Lower leg skin (tissue), 3 donors: ENCODE measurements around the gene PQBP1.

Source experiments
- CTCF ChIP-seq, 3 donors: fragments of 450-650 bp; IDR thresholded peaks; one replicate each; pipeline ENCODE4 v1.5.1; 2016; ENCODE audit warnings: antibody characterized with exemption in 3 of 3, mild to moderate bottlenecking in 3 of 3, moderate library complexity in 2 of 3
- POLR2A ChIP-seq, 2 donors: fragments of 450-650 bp; IDR thresholded peaks; one replicate each; pipeline ENCODE4 v1.6.1; 2016 to 2017; ENCODE audit warnings: antibody characterized with exemption in 2 of 2, mild to moderate bottlenecking in 1 of 2, moderate library complexity in 1 of 2

DNA sequence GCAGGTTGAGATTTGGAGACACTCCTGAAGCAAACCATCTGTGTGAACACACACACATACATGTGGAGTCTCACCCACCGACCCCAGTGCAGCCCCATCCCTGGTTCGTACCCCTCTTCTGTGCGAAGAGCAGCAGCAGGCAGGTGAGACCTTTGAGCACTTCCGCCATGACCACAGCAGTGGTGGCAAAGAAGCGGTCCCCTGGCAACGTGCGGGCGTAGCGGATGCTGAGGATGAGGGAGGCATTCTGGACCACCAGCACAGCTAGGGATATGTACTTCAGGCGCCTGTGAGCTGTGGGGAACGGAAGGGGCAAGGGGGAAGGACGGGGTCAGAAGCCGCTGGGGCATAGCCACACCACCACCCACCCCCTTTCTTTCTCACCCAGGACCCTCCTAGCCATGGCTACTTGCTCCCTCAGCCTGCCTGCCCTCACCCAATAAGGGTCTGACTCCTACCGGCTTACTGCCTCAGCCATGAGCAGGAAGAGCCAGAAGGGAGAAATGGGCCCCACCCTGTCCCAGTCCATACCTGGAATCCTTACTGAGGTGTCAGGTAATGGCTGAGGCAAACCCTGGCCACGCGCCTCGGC is 12.1 kb downstream of the PQBP1 start:
- TF ChIP-seq CTCF (IDR thresholded peaks at IDR 0.05), result no peak
- no peak for TF ChIP-seq POLR2A (IDR thresholded peaks at IDR 0.05)
